ENCODE measurements around the gene FUNDC1.

The FUNDC1 gene

GRCh38 chrX:44572340-44572938, 29.8 kb upstream of the FUNDC1 start:
- H4K20me1 ChIP-seq (ENCODE audit: control insufficient read depth, insufficient read depth, low read depth, low read length) = no peaks in the 10 kb centered on the region
- no peak for TF ChIP-seq EZH2phosphoT487 (IDR thresholded peaks at IDR 0.05; ENCODE audit: borderline replicate concordance, low read length)
- no peak for TF ChIP-seq CTCF (IDR thresholded peaks at IDR 0.05; ENCODE audit: low read depth, low read length, poor library complexity, severe bottlenecking)
- H3K9me3 ChIP-seq (ENCODE audit: control insufficient read depth, insufficient read depth, low read length) = no peaks in the 10 kb centered on the region
- H3K4me3 ChIP-seq (ENCODE audit: low read length) = no peak overlapping the region
- H3K79me2 ChIP-seq (ENCODE audit: control insufficient read depth, low read length) = no peaks in the 10 kb centered on the region
- no peaks in the 10 kb centered on the region for H3K36me3 ChIP-seq (ENCODE audit: control insufficient read depth, low read length)
- no peaks in the 10 kb centered on the region for H3K4me1 ChIP-seq (ENCODE audit: control insufficient read depth, low read length)
- H3F3A ChIP-seq (ENCODE audit: control insufficient read depth, insufficient read depth) = no peaks in the 10 kb centered on the region
- no peak overlapping the region for H3K27ac ChIP-seq (ENCODE audit: low read depth, low read length)
- no peaks in the 10 kb centered on the region for H3K27me3 ChIP-seq (ENCODE audit: control insufficient read depth, low read length)
- no peaks in the 10 kb centered on the region for H3K9me2 ChIP-seq (replicated peaks; ENCODE audit: control insufficient read depth, low read length)
- no peak overlapping the region for H3K4me2 ChIP-seq (ENCODE audit: low read length)

GRCh38 chrX:44570522-44570921, 27.9 kb upstream of the FUNDC1 start:
- Histone ChIP-seq H3K4me2 (ENCODE audit: low read length) (no peak overlapping the region), H3K36me3 (ENCODE audit: control insufficient read depth, low read length) (no peaks in the 10 kb centered on the region), H3K4me3 (ENCODE audit: low read length) (no peak overlapping the region), H3K4me1 (ENCODE audit: control insufficient read depth, low read length) (no peaks in the 10 kb centered on the region), H3K27me3 (ENCODE audit: control insufficient read depth, low read length) (no peaks in the 10 kb centered on the region), H3K9me2 (replicated peaks; ENCODE audit: control insufficient read depth, low read length) (no peaks in the 10 kb centered on the region), H4K20me1 (ENCODE audit: control insufficient read depth, insufficient read depth, low read depth, low read length) (no peaks in the 10 kb centered on the region), H3K9me3 (ENCODE audit: control insufficient read depth, insufficient read depth, low read length) (no peaks in the 10 kb centered on the region), H3K27ac (ENCODE audit: low read depth, low read length) (no peak overlapping the region), H3K79me2 (ENCODE audit: control insufficient read depth, low read length) (no peaks in the 10 kb centered on the region), H3F3A (ENCODE audit: control insufficient read depth, insufficient read depth) (no peaks in the 10 kb centered on the region)
- TF ChIP-seq EZH2phosphoT487 (IDR thresholded peaks at IDR 0.05; ENCODE audit: borderline replicate concordance, low read length) (no peak), CTCF (IDR thresholded peaks at IDR 0.05; ENCODE audit: low read depth, low read length, poor library complexity, severe bottlenecking) (no peak)

- H3K27ac ChIP-seq (ENCODE audit: low read depth, low read length) = no peak overlapping the region
- H4K20me1 ChIP-seq (ENCODE audit: control insufficient read depth, insufficient read depth, low read depth, low read length) = no peaks in the 10 kb centered on the region
- H3K9me2 ChIP-seq (replicated peaks; ENCODE audit: control insufficient read depth, low read length) = no peaks in the 10 kb centered on the region
- H3F3A ChIP-seq (ENCODE audit: control insufficient read depth, insufficient read depth) = no peaks in the 10 kb centered on the region
- H3K9me3 ChIP-seq (ENCODE audit: control insufficient read depth, insufficient read depth, low read length) = no peaks in the 10 kb centered on the region
- H3K4me1 ChIP-seq (ENCODE audit: control insufficient read depth, low read length) = no peaks in the 10 kb centered on the region
- H3K79me2 ChIP-seq (ENCODE audit: control insufficient read depth, low read length) = no peaks in the 10 kb centered on the region
- no peak overlapping the region for H3K4me3 ChIP-seq (ENCODE audit: low read length)
- no peaks in the 10 kb centered on the region for H3K36me3 ChIP-seq (ENCODE audit: control insufficient read depth, low read length)
- no peak overlapping the region for H3K4me2 ChIP-seq (ENCODE audit: low read length)
- H3K27me3 ChIP-seq (ENCODE audit: control insufficient read depth, low read length) = no peaks in the 10 kb centered on the region
- TF ChIP-seq EZH2phosphoT487 (IDR thresholded peaks at IDR 0.05; ENCODE audit: borderline replicate concordance, low read length) (no peak), CTCF (IDR thresholded peaks at IDR 0.05; ENCODE audit: low read depth, low read length, poor library complexity, severe bottlenecking) (no peak)
Observed at GRCh38 chrX:44569122-44569521, 26.5 kb upstream of the FUNDC1 start.
